Measurements from ENCODE around the gene PPP1R9B. TPM values are rescaled to one million over a fixed set of nuclear protein-coding genes. Genes with fewer than 3 reads are reported as not detected.
A peak's percentile ranks its signal among the peaks of the same experiment; 100 is the strongest.

PPP1R9B gene
- 61.3 and 68.4 TPM in 2 replicates for total RNA-seq (2021)
- percentile 58 among the genes with signal in this experiment for Bru-seq, nascent RNA
- BruChase-seq, experiment 1, labeled RNA remaining after a 2-hour chase: percentile 77 among the genes with signal in this experiment
- BruChase-seq, experiment 2, labeled RNA remaining after a 6-hour chase: percentile 89 among the genes with signal in this experiment
- long read RNA-seq, full-length matches to known transcripts: 9 of 15 reads
- long read RNA-seq, partial matches to known transcripts: 6 of 15 reads
- long read RNA-seq, other reads (novel, unspliced or antisense): 0 of 15 reads

GRCh38 chr17:50150354-50151040, at the start of gene PPP1R9B:
PPP1R9B (minus strand) TSS chr17:50150677; CDS start chr17:50150513, 164 bp downstream.
- DNase-seq (ENCODE audit: low spot score): no peak
- ChIA-PET CTCF (interaction anchor here (0.9 kb wide), 2 partner anchors 27 to 50 kb away, joined by 3 read pairs; no protein-coding TSS in a partner anchor), POLR2A (ENCODE audit: low non-redundant PET) (no interaction called here)
- BruUV-seq (replicated peaks): TSS peak; percentile 71
- Histone ChIP-seq H3K4me3 (ENCODE audit: low read depth, low read length, poor library complexity, severe bottlenecking) (peak within 1 kb of the TSS; percentile 82), H3K36me3 (ENCODE audit: insufficient read depth, low read length, poor library complexity, severe bottlenecking) (peaks cover under 1% of the 10 kb centered on the region), H3K4me1 (ENCODE audit: insufficient read depth, low read length, poor library complexity, severe bottlenecking) (peaks cover 40% of the 10 kb centered on the region), H3K27ac (ENCODE audit: low read depth, low read length, poor library complexity, severe bottlenecking) (peak within 1 kb of the TSS; percentile 86), H3K27me3 (replicated peaks; ENCODE audit: insufficient read depth, low read depth, low read length, poor library complexity) (no peaks in the 10 kb centered on the region), H3K9me3 (ENCODE audit: low read depth, low read length, poor library complexity, severe bottlenecking) (no peaks in the 10 kb centered on the region)
- intact Hi-C loops (cut with micrococcal nuclease; ENCODE audit: unreplicated experiment): no loop called here
- TF ChIP-seq EZH2 (IDR thresholded peaks at IDR 0.05; ENCODE audit: borderline replicate concordance, low read depth, low read length, poor library complexity, severe bottlenecking) (no peak), CTCF (conservative IDR thresholded peaks at IDR 0.05; ENCODE audit: low read depth, low read length) (no peak)

GRCh38 chr17:50199803-50200456, 49.5 kb upstream of the PPP1R9B start:
- no peak for TF ChIP-seq EZH2 (IDR thresholded peaks at IDR 0.05; ENCODE audit: borderline replicate concordance, low read depth, low read length, poor library complexity, severe bottlenecking)
- TF ChIP-seq CTCF (conservative IDR thresholded peaks at IDR 0.05; ENCODE audit: low read depth, low read length): no peak
- no peaks in the 10 kb centered on the region for H3K9me3 ChIP-seq (ENCODE audit: low read depth, low read length, poor library complexity, severe bottlenecking)
- H3K4me1 ChIP-seq (ENCODE audit: insufficient read depth, low read length, poor library complexity, severe bottlenecking): peaks cover 27% of the 10 kb centered on the region
- CTCF ChIA-PET: interaction anchor here (0.5 to 2.3 kb wide), 27 partner anchors 13 to 936 kb away, joined by 3 to 25 read pairs (median 5); partner anchors contain the start of genes LRRC59 and TMEM92
- no peak overlapping the region for H3K27ac ChIP-seq (ENCODE audit: low read depth, low read length, poor library complexity, severe bottlenecking)
- H3K27me3 ChIP-seq (replicated peaks; ENCODE audit: insufficient read depth, low read depth, low read length, poor library complexity): peaks cover 19% of the 10 kb centered on the region
- H3K36me3 ChIP-seq (ENCODE audit: insufficient read depth, low read length, poor library complexity, severe bottlenecking): no peaks in the 10 kb centered on the region
- no TSS peak for BruUV-seq (replicated peaks)
- intact Hi-C loops (cut with micrococcal nuclease; ENCODE audit: unreplicated experiment): loop anchor here (1.0 kb wide), 2 partner anchors 73 to 97 kb away; no protein-coding TSS in a partner anchor
- POLR2A ChIA-PET (ENCODE audit: low non-redundant PET): interaction anchor here (0.6 kb wide), 2 partner anchors 12 to 88 kb away, joined by 4 to 24 read pairs; no protein-coding TSS in a partner anchor
- peak; percentile 94 for DNase-seq (ENCODE audit: low spot score)
- H3K4me3 ChIP-seq (ENCODE audit: low read depth, low read length, poor library complexity, severe bottlenecking): peak overlapping the region; percentile 49

GRCh38 chr17:50199211-50199802, 48.8 kb upstream of the PPP1R9B start:
- TF ChIP-seq EZH2 (IDR thresholded peaks at IDR 0.05; ENCODE audit: borderline replicate concordance, low read depth, low read length, poor library complexity, severe bottlenecking) (no peak), CTCF (conservative IDR thresholded peaks at IDR 0.05; ENCODE audit: low read depth, low read length) (no peak)
- intact Hi-C loops (cut with micrococcal nuclease; ENCODE audit: unreplicated experiment): no loop called here
- H3K4me1 ChIP-seq (ENCODE audit: insufficient read depth, low read length, poor library complexity, severe bottlenecking): peaks cover 27% of the 10 kb centered on the region
- CTCF ChIA-PET: interaction anchor here (0.5 to 2.3 kb wide), 11 partner anchors 29 to 937 kb away, joined by 3 to 23 read pairs (median 7); partner anchors contain the start of gene TMEM92
- H3K9me3 ChIP-seq (ENCODE audit: low read depth, low read length, poor library complexity, severe bottlenecking): no peaks in the 10 kb centered on the region
- H3K27ac ChIP-seq (ENCODE audit: low read depth, low read length, poor library complexity, severe bottlenecking): no peak overlapping the region
- no peak for DNase-seq (ENCODE audit: low spot score)
- no peaks in the 10 kb centered on the region for H3K36me3 ChIP-seq (ENCODE audit: insufficient read depth, low read length, poor library complexity, severe bottlenecking)
- POLR2A ChIA-PET (ENCODE audit: low non-redundant PET): interaction anchor here (0.6 kb wide), 1 partner anchor 87 kb away, joined by 4 read pairs; no protein-coding TSS in a partner anchor
- peak overlapping the region; percentile 49 for H3K4me3 ChIP-seq (ENCODE audit: low read depth, low read length, poor library complexity, severe bottlenecking)
- H3K27me3 ChIP-seq (replicated peaks; ENCODE audit: insufficient read depth, low read depth, low read length, poor library complexity): peaks cover 19% of the 10 kb centered on the region
- BruUV-seq (replicated peaks): no TSS peak
